Lower lobe of right lung (tissue), 2 donors: ENCODE measurements around the gene ZNF333. TPM values are rescaled to one million over a fixed set of nuclear protein-coding genes. Genes with fewer than 3 reads are reported as not detected.

Experiments
- ATAC-seq, 2 donors: fragments of 200-7000 bp; cut with Tn5 transposase; one replicate each; pipeline ENCODE4 v1.9.1; 2020 to 2022; ENCODE audit warnings: mild to moderate bottlenecking in 2 of 2, moderate library complexity in 2 of 2
- DNase-seq: peaks from one replicate; pipeline ENCODE4 v3.0.0-alpha.2; 2020
- H3K27ac ChIP-seq: fragments of 200-600 bp; one replicate; pipeline ENCODE4 v1.8.0; 2022
- H3K27me3 ChIP-seq: fragments of 200-600 bp; one replicate; pipeline ENCODE4 v1.8.0; 2022; ENCODE audit warnings: low read depth
- H3K36me3 ChIP-seq: fragments of 200-600 bp; one replicate; pipeline ENCODE4 v1.8.0; 2022; ENCODE audit warnings: mild to moderate bottlenecking
- H3K4me1 ChIP-seq: fragments of 200-600 bp; one replicate; pipeline ENCODE4 v1.8.0; 2022
- H3K4me3 ChIP-seq: fragments of 200-600 bp; one replicate; pipeline ENCODE4 v1.8.0; 2022; ENCODE audit warnings: mild to moderate bottlenecking
- H3K9me3 ChIP-seq: fragments of 200-600 bp; one replicate; pipeline ENCODE4 v1.8.0; 2022
- CTCF ChIP-seq: fragments of 200-600 bp; IDR thresholded peaks from one replicate; pipeline ENCODE4 v1.8.0; 2022; ENCODE audit warnings: antibody characterized with exemption, mild to moderate bottlenecking
- intact Hi-C: fragments of 100-400 bp; cut with DNase I; formaldehyde crosslinking; loops from one replicate; pipeline ENCODE4 v1.11.0; 2022
- total RNA-seq: library from RNA; stranded (reverse); fragmentation: NEBNext Ultra II Directional; extraction: Animal tissue kit (Norgen Biotek cat#: 25700); gene quantifications from one replicate; pipeline ENCODE4 v1.2.1, GENCODE V29; 2021
- donor health status: DM: no; HTN: yes; CAD: no; lungs with severe emphysema.

Gene ZNF333
- total RNA-seq, 1 donor from 2014 or later: 20.0 TPM

DNA sequence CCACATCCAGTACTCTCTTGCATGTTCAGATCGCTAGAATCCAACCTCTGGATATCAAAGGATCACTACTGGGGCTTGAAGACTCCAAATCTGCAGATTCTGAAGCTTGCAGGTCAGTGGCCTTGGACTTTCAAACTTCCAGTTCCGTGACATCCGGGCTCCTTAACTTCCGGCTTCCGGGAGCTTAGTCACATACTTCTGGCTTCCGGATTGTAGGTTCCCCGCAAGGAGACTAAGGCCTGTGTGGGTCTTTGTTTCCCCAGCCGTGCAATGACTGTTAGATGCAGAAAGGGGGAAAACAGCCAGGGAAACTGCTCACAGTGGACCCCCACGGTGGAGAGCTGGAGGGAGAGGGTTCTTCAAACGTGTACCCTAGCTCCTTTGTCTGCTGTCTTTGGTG lies 41.4 kb downstream of the ZNF333 start:
- intact Hi-C loops: no loop called here
- no peak overlapping the region for H3K4me3 ChIP-seq
- no peak for TF ChIP-seq CTCF
- no peak for DNase-seq
- H3K4me1 ChIP-seq: no peaks in the 10 kb centered on the region
- no peaks in the 10 kb centered on the region for H3K27me3 ChIP-seq
- H3K36me3 ChIP-seq: no peaks in the 10 kb centered on the region
- H3K9me3 ChIP-seq: peaks cover 36% of the 10 kb centered on the region
- no peak for ATAC-seq
- H3K27ac ChIP-seq: no peak overlapping the region

GRCh38 chr19:14732510-14732909 lies 42.7 kb downstream of the ZNF333 start:
- intact Hi-C loops: no loop called here
- H3K27me3 ChIP-seq: no peaks in the 10 kb centered on the region
- H3K4me3 ChIP-seq: no peak overlapping the region
- TF ChIP-seq CTCF: no peak
- ATAC-seq (no peak), DNase-seq (no peak)
- no peak overlapping the region for H3K27ac ChIP-seq
- H3K36me3 ChIP-seq: no peaks in the 10 kb centered on the region
- H3K9me3 ChIP-seq: peaks cover 23% of the 10 kb centered on the region
- H3K4me1 ChIP-seq: no peaks in the 10 kb centered on the region

DNA sequence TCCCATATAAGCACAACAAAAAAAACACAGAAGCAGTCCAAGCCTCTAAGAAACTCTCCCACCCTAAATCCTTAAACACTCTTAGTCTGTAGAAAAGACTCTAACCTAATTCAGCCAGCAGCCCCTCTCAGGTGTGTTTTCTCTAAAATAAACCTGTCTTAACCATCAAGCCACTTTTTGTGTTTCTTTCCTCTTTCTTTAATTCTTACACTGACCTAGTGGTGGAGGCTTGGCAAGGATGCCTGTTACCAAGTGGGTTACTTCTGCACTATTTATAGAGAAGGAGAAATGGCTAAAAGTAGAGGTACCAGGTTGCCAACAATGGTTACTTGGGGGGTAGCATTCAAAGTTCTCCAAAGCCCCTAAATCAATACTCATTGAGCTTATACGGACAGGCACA lies 43.7 kb downstream of the ZNF333 start:
- intact Hi-C loops: no loop called here
- no peak overlapping the region for H3K27ac ChIP-seq
- no peaks in the 10 kb centered on the region for H3K36me3 ChIP-seq
- no peak for ATAC-seq
- TF ChIP-seq CTCF: no peak
- DNase-seq: no peak
- H3K27me3 ChIP-seq: no peaks in the 10 kb centered on the region
- H3K4me1 ChIP-seq: no peaks in the 10 kb centered on the region
- H3K9me3 ChIP-seq: peaks cover 12% of the 10 kb centered on the region
- H3K4me3 ChIP-seq: no peak overlapping the region

GRCh38 chr19:14735915-14736314 lies 46.1 kb downstream of the ZNF333 start:
- TF ChIP-seq CTCF: no peak
- no peaks in the 10 kb centered on the region for H3K9me3 ChIP-seq
- intact Hi-C loops: no loop called here
- H3K4me3 ChIP-seq: no peak overlapping the region
- no peak overlapping the region for H3K27ac ChIP-seq
- H3K4me1 ChIP-seq: no peaks in the 10 kb centered on the region
- DNase-seq (no peak), ATAC-seq (no peak)
- H3K36me3 ChIP-seq: no peaks in the 10 kb centered on the region
- H3K27me3 ChIP-seq: no peaks in the 10 kb centered on the region

DNA sequence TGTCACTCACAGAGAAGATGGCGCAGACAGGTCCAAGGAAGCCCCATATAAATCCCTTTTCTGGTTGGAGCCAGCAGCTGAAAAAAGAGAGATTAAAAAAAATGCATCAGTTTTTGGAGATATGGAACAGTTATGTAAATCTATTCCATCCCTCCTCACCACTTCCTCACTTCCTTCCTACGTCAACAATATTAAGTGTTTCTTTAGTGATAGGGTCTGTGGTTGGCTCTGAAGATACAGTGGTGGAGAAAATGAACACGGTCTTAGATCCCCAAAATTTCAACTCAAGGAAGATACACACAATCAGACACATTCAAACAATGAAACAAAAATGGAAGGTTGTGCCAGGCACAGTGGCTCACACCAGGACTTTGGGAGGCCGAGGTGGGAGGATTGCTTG lies 57.0 kb downstream of the ZNF333 start:
- ATAC-seq: no peak
- Histone ChIP-seq H3K36me3 (no peaks in the 10 kb centered on the region), H3K4me1 (no peaks in the 10 kb centered on the region), H3K9me3 (no peaks in the 10 kb centered on the region), H3K27ac (no peak overlapping the region), H3K27me3 (no peaks in the 10 kb centered on the region), H3K4me3 (no peak overlapping the region)
- no peak for TF ChIP-seq CTCF
- intact Hi-C loops: no loop called here
- DNase-seq: no peak

DNA sequence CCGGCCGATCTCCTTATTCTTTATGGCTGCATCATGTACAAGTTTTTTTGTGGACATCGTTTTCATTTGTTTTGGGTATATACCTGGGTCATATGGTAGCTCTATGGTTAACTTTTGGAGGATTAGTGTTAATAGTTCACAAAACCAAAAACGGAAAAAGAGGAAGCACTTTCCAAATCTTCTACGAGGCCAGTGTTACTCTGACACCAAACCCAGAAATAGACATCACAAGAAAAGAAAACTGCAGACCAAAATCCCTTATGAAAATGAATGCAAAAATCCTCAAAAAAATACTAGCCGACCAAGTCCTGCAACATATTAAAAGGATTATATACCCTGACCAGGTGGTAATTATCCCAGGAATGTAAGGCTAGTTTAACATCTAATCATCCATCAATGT lies 58.8 kb downstream of the ZNF333 start:
- no peaks in the 10 kb centered on the region for H3K9me3 ChIP-seq
- ATAC-seq: no peak
- H3K36me3 ChIP-seq: no peaks in the 10 kb centered on the region

More for the DNA sequence above, 58.8 kb downstream of the ZNF333 start:
- no peak for DNase-seq
- H3K27ac ChIP-seq: no peak overlapping the region
- no peak overlapping the region for H3K4me3 ChIP-seq
- intact Hi-C loops: no loop called here
- H3K27me3 ChIP-seq: no peaks in the 10 kb centered on the region
- no peak for TF ChIP-seq CTCF
- no peaks in the 10 kb centered on the region for H3K4me1 ChIP-seq
